ENCODE measurements around the gene RAP1GAP2. TPM values are rescaled to one million over a fixed set of nuclear protein-coding genes. Genes with fewer than 3 reads are reported as not detected.
A peak's percentile ranks its signal among the peaks of the same experiment; 100 is the strongest.

Gene RAP1GAP2
- 3.8 and 4.1 TPM in 2 replicates for total RNA-seq (ENCODE audit: low replicate concordance)

DNA sequence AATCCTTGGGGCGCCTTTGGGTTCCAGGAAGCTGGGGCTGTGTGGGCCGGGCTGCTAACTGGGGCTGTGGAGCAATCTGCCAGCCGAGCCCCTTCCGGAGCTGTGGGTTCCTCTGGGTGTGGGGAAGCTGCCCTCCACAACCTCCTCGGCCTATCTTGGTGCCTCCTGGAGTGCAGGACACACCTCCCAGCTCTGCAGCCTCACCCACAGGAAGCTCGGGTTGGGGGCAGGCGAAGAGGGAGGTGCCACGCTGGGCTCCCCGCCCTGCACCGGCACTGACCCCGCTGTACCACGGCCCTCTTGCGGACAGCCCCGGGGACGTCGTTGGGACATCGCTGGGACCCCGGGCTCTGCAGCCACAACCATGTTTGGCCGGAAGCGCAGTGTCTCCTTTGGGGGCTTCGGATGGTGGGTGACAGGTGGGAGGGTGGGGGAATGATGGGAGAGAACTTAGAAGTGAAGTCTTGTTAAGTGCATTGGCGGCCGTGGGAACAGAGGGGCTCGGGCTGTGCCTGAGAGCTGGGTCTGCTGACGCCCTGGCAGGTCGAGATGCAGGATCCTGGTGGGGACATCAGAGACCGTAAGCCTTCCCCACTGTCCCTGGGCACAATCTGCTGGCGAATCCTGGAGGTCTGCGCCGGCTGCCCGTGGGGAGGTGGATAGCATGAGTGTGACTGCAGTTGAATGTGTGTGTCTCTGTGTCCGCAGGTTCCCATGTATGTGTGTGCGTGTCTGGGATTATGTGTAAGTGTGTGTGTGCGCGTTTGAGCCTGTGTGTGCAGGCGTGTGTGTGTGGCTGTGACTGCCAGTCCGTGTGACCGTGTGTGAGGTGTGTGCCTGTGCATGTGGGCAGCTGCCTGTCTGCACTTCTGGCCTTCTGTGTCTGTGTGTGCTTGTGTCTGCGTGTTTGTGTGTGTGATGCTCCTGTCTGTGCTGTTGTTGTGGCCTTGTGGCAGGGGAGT lies at the start of gene RAP1GAP2:
TSS of gene RAP1GAP2 (plus strand) at position 275 of the 962 bp plus-strand sequence. CDS start at position 365, 90 bp downstream.
- Mint-ChIP-seq H3K4me3 (peak within 1 kb of the TSS; percentile 18), H3K4me1 (peaks cover 23% of the 10 kb centered on the region)

DNA sequence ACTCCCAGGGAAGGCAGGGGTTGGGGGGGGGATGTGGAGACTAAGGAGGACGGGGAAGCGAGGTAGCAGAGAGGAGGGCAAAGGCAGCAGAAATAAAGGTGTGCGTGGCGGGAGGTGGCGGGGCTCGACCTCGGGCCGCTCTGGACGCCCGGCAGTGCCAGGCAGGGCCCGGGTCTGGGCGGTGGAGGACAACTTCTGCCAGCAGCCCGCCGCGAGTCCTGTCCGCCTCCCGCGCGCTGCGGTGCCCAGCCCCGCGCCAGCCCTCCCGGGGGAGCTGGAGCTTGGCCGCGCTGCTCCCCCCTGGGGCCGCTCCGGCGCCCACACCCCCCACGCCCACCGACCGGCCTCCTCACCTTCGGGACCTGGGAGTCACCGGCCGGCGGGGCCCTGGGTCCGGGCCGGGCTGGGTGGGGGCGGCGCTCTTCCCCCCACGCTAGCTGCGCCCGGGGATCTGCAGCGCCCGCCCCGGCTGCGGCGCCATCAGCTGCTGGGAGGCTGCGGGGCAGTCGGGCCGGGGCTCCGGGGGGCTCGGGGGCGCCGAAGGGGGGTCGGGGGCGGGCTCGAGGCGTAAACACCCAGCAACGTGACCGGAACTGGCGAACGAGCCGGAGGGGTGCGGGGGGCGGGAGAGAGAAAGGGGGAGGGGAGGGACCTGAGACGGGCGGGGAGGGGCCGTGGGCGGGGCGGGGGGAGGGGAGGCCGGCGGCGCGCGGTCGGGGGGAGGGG lies 47.0 kb upstream of the RAP1GAP2 start, which contains the start of gene CCDC92B:
TSS of gene CCDC92B (minus strand) at position 595 of the 726 bp plus-strand sequence. CDS start 14,507 bp downstream, outside the sequence.
- Mint-ChIP-seq H3K27ac (no peak within 1 kb of the TSS), H3K9me3 (no peaks in the 10 kb centered on the region)

More for the DNA sequence above, at the start of gene RAP1GAP2:
- Histone ChIP-seq H4K20me1 (ENCODE audit: low read depth) (no peaks in the 10 kb centered on the region), H3K27me3 (no peaks in the 10 kb centered on the region), H3K36me3 (no peaks in the 10 kb centered on the region), H3K4me2 (no peak within 1 kb of the TSS), H3F3A (ENCODE audit: low read depth) (no peaks in the 10 kb centered on the region), H3K79me2 (ENCODE audit: low read depth) (no peaks in the 10 kb centered on the region), H3K4me1 (peaks cover 6% of the 10 kb centered on the region), H3K27ac (no peak within 1 kb of the TSS), H2AFZ (replicated peaks) (no peak within 1 kb of the TSS), H3K4me3 (no peak within 1 kb of the TSS), H3K9me3 (ENCODE audit: low read depth) (no peaks in the 10 kb centered on the region), H3K9ac (no peak within 1 kb of the TSS)
- TF ChIP-seq EZH2phosphoT487 (IDR thresholded peaks at IDR 0.05) = no peak
- TF ChIP-seq, protein P1, sequence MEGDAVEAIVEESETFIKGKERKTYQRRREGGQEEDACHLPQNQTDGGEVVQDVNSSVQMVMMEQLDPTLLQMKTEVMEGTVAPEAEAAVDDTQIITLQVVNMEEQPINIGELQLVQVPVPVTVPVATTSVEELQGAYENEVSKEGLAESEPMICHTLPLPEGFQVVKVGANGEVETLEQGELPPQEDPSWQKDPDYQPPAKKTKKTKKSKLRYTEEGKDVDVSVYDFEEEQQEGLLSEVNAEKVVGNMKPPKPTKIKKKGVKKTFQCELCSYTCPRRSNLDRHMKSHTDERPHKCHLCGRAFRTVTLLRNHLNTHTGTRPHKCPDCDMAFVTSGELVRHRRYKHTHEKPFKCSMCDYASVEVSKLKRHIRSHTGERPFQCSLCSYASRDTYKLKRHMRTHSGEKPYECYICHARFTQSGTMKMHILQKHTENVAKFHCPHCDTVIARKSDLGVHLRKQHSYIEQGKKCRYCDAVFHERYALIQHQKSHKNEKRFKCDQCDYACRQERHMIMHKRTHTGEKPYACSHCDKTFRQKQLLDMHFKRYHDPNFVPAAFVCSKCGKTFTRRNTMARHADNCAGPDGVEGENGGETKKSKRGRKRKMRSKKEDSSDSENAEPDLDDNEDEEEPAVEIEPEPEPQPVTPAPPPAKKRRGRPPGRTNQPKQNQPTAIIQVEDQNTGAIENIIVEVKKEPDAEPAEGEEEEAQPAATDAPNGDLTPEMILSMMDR (IDR thresholded peaks at IDR 0.05) = no peak
- no peak for TF ChIP-seq EZH2 (IDR thresholded peaks at IDR 0.05)
- DNase-seq (ENCODE audit: low spot score) = no peak
- no peaks in the 10 kb centered on the region for H3K9me3 Mint-ChIP-seq
- H3K27ac Mint-ChIP-seq = peak within 1 kb of the TSS; percentile 48
- H3K27me3 Mint-ChIP-seq (ENCODE audit: insufficient read depth, low read depth) = peaks cover 9% of the 10 kb centered on the region
- no peaks in the 10 kb centered on the region for H3K36me3 Mint-ChIP-seq

DNA sequence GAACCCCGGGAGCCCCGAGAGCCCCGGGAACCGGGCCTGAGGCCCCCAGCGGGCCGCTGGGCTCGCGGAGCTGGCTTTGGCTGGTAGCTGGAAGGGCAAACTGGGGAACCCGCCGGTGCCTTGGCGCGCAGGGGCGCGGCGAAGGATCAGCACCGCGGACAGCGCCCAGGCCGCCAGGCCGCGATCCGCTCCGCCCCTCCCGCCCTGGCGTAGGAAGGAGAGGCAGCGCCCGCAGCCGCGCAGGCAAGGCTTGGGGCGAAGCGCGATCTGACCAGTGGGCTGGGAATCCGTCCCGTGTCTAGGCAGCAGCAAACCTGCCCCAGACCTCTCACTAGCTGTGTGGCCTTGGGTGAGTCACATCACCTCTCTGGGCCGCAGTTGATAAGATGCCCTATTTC lies 46.5 kb upstream of the RAP1GAP2 start:
- Histone ChIP-seq H3F3A (ENCODE audit: low read depth) (peaks cover 21% of the 10 kb centered on the region), H3K9ac (no peak overlapping the region), H3K4me2 (peak overlapping the region; percentile 92), H3K4me1 (no peaks in the 10 kb centered on the region), H4K20me1 (ENCODE audit: low read depth) (peaks cover 32% of the 10 kb centered on the region), H3K9me3 (ENCODE audit: low read depth) (no peaks in the 10 kb centered on the region), H3K4me3 (peak overlapping the region; percentile 68), H3K27me3 (peaks cover 67% of the 10 kb centered on the region), H3K79me2 (ENCODE audit: low read depth) (no peaks in the 10 kb centered on the region), H2AFZ (replicated peaks) (no peak overlapping the region), H3K36me3 (no peaks in the 10 kb centered on the region), H3K27ac (no peak overlapping the region)
- TF ChIP-seq EZH2 (IDR thresholded peaks at IDR 0.05) = no peak
- TF ChIP-seq, protein P1 (IDR thresholded peaks at IDR 0.05) = no peak
- H3K4me3 Mint-ChIP-seq = no peak overlapping the region
- H3K36me3 Mint-ChIP-seq = no peaks in the 10 kb centered on the region
- no peak overlapping the region for H3K27ac Mint-ChIP-seq
- H3K4me1 Mint-ChIP-seq = peaks cover 2% of the 10 kb centered on the region
- DNase-seq (ENCODE audit: low spot score) = peak; percentile 95
- H3K27me3 Mint-ChIP-seq (ENCODE audit: insufficient read depth, low read depth) = peaks cover 57% of the 10 kb centered on the region
- no peaks in the 10 kb centered on the region for H3K9me3 Mint-ChIP-seq

More for the DNA sequence above, 47.0 kb upstream of the RAP1GAP2 start, which contains the start of gene CCDC92B:
- Mint-ChIP-seq H3K27me3 (ENCODE audit: insufficient read depth, low read depth) (peaks cover 55% of the 10 kb centered on the region), H3K4me1 (peaks cover 2% of the 10 kb centered on the region), H3K4me3 (peak within 1 kb of the TSS; percentile 41), H3K36me3 (no peaks in the 10 kb centered on the region)
- Histone ChIP-seq H3K79me2 (ENCODE audit: low read depth) (no peaks in the 10 kb centered on the region), H4K20me1 (ENCODE audit: low read depth) (peaks cover 31% of the 10 kb centered on the region), H3K27ac (no peak within 1 kb of the TSS), H3K9me3 (ENCODE audit: low read depth) (no peaks in the 10 kb centered on the region), H3F3A (ENCODE audit: low read depth) (peaks cover 21% of the 10 kb centered on the region), H3K36me3 (no peaks in the 10 kb centered on the region), H3K27me3 (peaks cover 62% of the 10 kb centered on the region), H3K9ac (no peak within 1 kb of the TSS), H2AFZ (replicated peaks) (no peak within 1 kb of the TSS), H3K4me1 (no peaks in the 10 kb centered on the region), H3K4me2 (peak within 1 kb of the TSS; percentile 92), H3K4me3 (peak within 1 kb of the TSS; percentile 68)
- DNase-seq (ENCODE audit: low spot score) = no peak
- TF ChIP-seq, protein P1 (IDR thresholded peaks at IDR 0.05) = no peak
- TF ChIP-seq EZH2phosphoT487 (IDR thresholded peaks at IDR 0.05) (no peak), EZH2 (IDR thresholded peaks at IDR 0.05) (no peak)

All from neural progenitor cell (in vitro differentiated cells).